Iris pigment epithelial cell (primary cell): Measurements from ENCODE around the gene PKHD1.

Source experiments
- DNase-seq: peaks from one replicate; pipeline ENCODE4 v3.0.0-alpha.2; 2011; ENCODE audit warnings: low read depth

PKHD1 gene

GRCh38 chr6:52042141-52042885 is 45.1 kb downstream of the PKHD1 start:
- no peak for DNase-seq

GRCh38 chr6:52041134-52041533 is 46.3 kb downstream of the PKHD1 start:
- no peak for DNase-seq

GRCh38 chr6:52027699-52028098 is 59.7 kb downstream of the PKHD1 start:
- DNase-seq: no peak

- DNase-seq: no peak
Measured at GRCh38 chr6:52024451-52025068, 62.9 kb downstream of the PKHD1 start.

- DNase-seq: no peak
Measured at GRCh38 chr6:52022675-52023074, 64.7 kb downstream of the PKHD1 start.

GRCh38 chr6:52020945-52021570 is 66.4 kb downstream of the PKHD1 start:
- DNase-seq: peak; percentile 17

- no peak for DNase-seq
Measured at GRCh38 chr6:52019881-52020280, 67.5 kb downstream of the PKHD1 start.

- no peak for DNase-seq
Measured at GRCh38 chr6:52019092-52019491, 68.3 kb downstream of the PKHD1 start.

- no peak for DNase-seq
Measured at GRCh38 chr6:52016915-52017748, 70.3 kb downstream of the PKHD1 start.

GRCh38 chr6:52015953-52016352 is 71.5 kb downstream of the PKHD1 start:
- no peak for DNase-seq

- no peak for DNase-seq
Measured at GRCh38 chr6:52014391-52014790, 73.0 kb downstream of the PKHD1 start.

- no peak for DNase-seq
Measured at GRCh38 chr6:52013035-52013434, 74.4 kb downstream of the PKHD1 start.

GRCh38 chr6:52012582-52012981 is 74.8 kb downstream of the PKHD1 start:
- no peak for DNase-seq

GRCh38 chr6:52010806-52011205 is 76.6 kb downstream of the PKHD1 start:
- DNase-seq: no peak

GRCh38 chr6:52010145-52010544 is 77.3 kb downstream of the PKHD1 start:
- DNase-seq: no peak

GRCh38 chr6:52009466-52010140 is 77.8 kb downstream of the PKHD1 start:
- no peak for DNase-seq

- DNase-seq: no peak
Measured at GRCh38 chr6:52000064-52000463, 87.3 kb downstream of the PKHD1 start.

GRCh38 chr6:51996296-51996947 is 91.0 kb downstream of the PKHD1 start:
- no peak for DNase-seq

- DNase-seq: no peak
Measured at GRCh38 chr6:51995214-51995755, 92.1 kb downstream of the PKHD1 start.

- DNase-seq: no peak
Measured at GRCh38 chr6:51992876-51993275, 94.5 kb downstream of the PKHD1 start.

- no peak for DNase-seq
Measured at GRCh38 chr6:51989789-51990188, 97.6 kb downstream of the PKHD1 start.
